Measurements from ENCODE around the gene ASPHD2.

- TF ChIP-seq JUND (IDR thresholded peaks at IDR 0.05) (no peak), RAD21 (IDR thresholded peaks at IDR 0.05; ENCODE audit: low read length) (no peak), RFX5 (IDR thresholded peaks at IDR 0.05; ENCODE audit: low read length) (no peak), EZH2phosphoT487 (IDR thresholded peaks at IDR 0.05; ENCODE audit: borderline replicate concordance, low read depth) (no peak), RCOR1 (IDR thresholded peaks at IDR 0.05; ENCODE audit: low read length) (no peak), USF2 (IDR thresholded peaks at IDR 0.05; ENCODE audit: borderline replicate concordance, low read depth, low read length) (no peak)
- TF ChIP-seq, protein P1, sequence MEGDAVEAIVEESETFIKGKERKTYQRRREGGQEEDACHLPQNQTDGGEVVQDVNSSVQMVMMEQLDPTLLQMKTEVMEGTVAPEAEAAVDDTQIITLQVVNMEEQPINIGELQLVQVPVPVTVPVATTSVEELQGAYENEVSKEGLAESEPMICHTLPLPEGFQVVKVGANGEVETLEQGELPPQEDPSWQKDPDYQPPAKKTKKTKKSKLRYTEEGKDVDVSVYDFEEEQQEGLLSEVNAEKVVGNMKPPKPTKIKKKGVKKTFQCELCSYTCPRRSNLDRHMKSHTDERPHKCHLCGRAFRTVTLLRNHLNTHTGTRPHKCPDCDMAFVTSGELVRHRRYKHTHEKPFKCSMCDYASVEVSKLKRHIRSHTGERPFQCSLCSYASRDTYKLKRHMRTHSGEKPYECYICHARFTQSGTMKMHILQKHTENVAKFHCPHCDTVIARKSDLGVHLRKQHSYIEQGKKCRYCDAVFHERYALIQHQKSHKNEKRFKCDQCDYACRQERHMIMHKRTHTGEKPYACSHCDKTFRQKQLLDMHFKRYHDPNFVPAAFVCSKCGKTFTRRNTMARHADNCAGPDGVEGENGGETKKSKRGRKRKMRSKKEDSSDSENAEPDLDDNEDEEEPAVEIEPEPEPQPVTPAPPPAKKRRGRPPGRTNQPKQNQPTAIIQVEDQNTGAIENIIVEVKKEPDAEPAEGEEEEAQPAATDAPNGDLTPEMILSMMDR (IDR thresholded peaks at IDR 0.05): no peak
Measured at GRCh38 chr22:26395926-26396325, 33.1 kb upstream of the ASPHD2 start.

Measured in SK-N-SH (cell line).